Measurements from ENCODE around the gene LAT. TPM values are rescaled to one million over a fixed set of nuclear protein-coding genes. Genes with fewer than 3 reads are reported as not detected.

The LAT gene
- total and polyA plus RNA-seq, 2 experiments from 2014 or later, result 0.83 to 1.5 TPM

GRCh38 chr16:28990375-28991040, 5.7 kb downstream of the LAT start:
- H3K4me3 ChIP-seq, result no peak overlapping the region
- H3K9me3 ChIP-seq (ENCODE audit: low read depth), result no peaks in the 10 kb centered on the region
- no peaks in the 10 kb centered on the region for H3K27me3 ChIP-seq
- H3K36me3 ChIP-seq, result no peaks in the 10 kb centered on the region
- H3K4me1 ChIP-seq (ENCODE audit: low read depth), result no peaks in the 10 kb centered on the region
- DNase-seq (ENCODE audit: low read depth in 1 of 2, low spot score in 1 of 2), result no peak
- no peak for TF ChIP-seq CTCF (IDR thresholded peaks at IDR 0.05; ENCODE audit: low read depth, low read length)
- no peak overlapping the region for H3K27ac ChIP-seq

- no peak overlapping the region for H3K4me3 ChIP-seq
- no peak for DNase-seq (ENCODE audit: low read depth in 1 of 2, low spot score in 1 of 2)
- no peaks in the 10 kb centered on the region for H3K9me3 ChIP-seq (ENCODE audit: low read depth)
- H3K27me3 ChIP-seq, result no peaks in the 10 kb centered on the region
- H3K36me3 ChIP-seq, result no peaks in the 10 kb centered on the region
- H3K4me1 ChIP-seq (ENCODE audit: low read depth), result no peaks in the 10 kb centered on the region
- no peak overlapping the region for H3K27ac ChIP-seq
- TF ChIP-seq CTCF (IDR thresholded peaks at IDR 0.05; ENCODE audit: low read depth, low read length), result no peak
These were observed 6.8 kb downstream of the LAT start for GRCh38 chr16:28991687-28992086.

GRCh38 chr16:28992496-28992895, 7.6 kb downstream of the LAT start:
- DNase-seq (ENCODE audit: low read depth in 1 of 2, low spot score in 1 of 2), result no peak
- H3K4me1 ChIP-seq (ENCODE audit: low read depth), result no peaks in the 10 kb centered on the region
- H3K36me3 ChIP-seq, result no peaks in the 10 kb centered on the region
- H3K27me3 ChIP-seq, result no peaks in the 10 kb centered on the region
- no peak for TF ChIP-seq CTCF (IDR thresholded peaks at IDR 0.05; ENCODE audit: low read depth, low read length)
- no peak overlapping the region for H3K27ac ChIP-seq
- H3K4me3 ChIP-seq, result no peak overlapping the region
- no peaks in the 10 kb centered on the region for H3K9me3 ChIP-seq (ENCODE audit: low read depth)

GRCh38 chr16:28998837-28999236, 14.0 kb downstream of the LAT start:
- Histone ChIP-seq H3K9me3 (ENCODE audit: low read depth) (no peaks in the 10 kb centered on the region), H3K27me3 (no peaks in the 10 kb centered on the region), H3K4me1 (ENCODE audit: low read depth) (no peaks in the 10 kb centered on the region)

GRCh38 chr16:28999577-28999976, 14.7 kb downstream of the LAT start:
- no peak overlapping the region for H3K27ac ChIP-seq
- no peaks in the 10 kb centered on the region for H3K9me3 ChIP-seq (ENCODE audit: low read depth)
- no peaks in the 10 kb centered on the region for H3K27me3 ChIP-seq
- no peaks in the 10 kb centered on the region for H3K4me1 ChIP-seq (ENCODE audit: low read depth)
- no peaks in the 10 kb centered on the region for H3K36me3 ChIP-seq
- no peak for TF ChIP-seq CTCF (IDR thresholded peaks at IDR 0.05; ENCODE audit: low read depth, low read length)
- H3K4me3 ChIP-seq, result no peak overlapping the region
- DNase-seq (ENCODE audit: low read depth in 1 of 2, low spot score in 1 of 2), result no peak

More at GRCh38 chr16:28998837-28999236, 14.0 kb downstream of the LAT start:
- Histone ChIP-seq H3K4me3 (no peak overlapping the region), H3K36me3 (no peaks in the 10 kb centered on the region), H3K27ac (no peak overlapping the region)
- TF ChIP-seq CTCF (IDR thresholded peaks at IDR 0.05; ENCODE audit: low read depth, low read length), result no peak
- no peak for DNase-seq (ENCODE audit: low read depth in 1 of 2, low spot score in 1 of 2)
